ENCODE results near the gene MAZ. TPM values are rescaled to one million over a fixed set of nuclear protein-coding genes. Genes with fewer than 3 reads are reported as not detected.
"Not testable (repeated sequence)": the region's sequence is repeated elsewhere in the genome, so short reads cannot be mapped to it uniquely, and the experiment has no call there.

The MAZ gene
- total RNA-seq, 1 experiment from 2014 or later = 469 TPM

GRCh38 chr16:29818082-29818481 lies 11.8 kb downstream of the MAZ start:
- DNase-seq (ENCODE audit: low spot score) = no peak
- in situ Hi-C loops (cut with HindIII; ENCODE audit: low sequenced_read_pairs) = no loop called here

- in situ Hi-C loops (cut with HindIII; ENCODE audit: low sequenced_read_pairs) = no loop called here
- DNase-seq (ENCODE audit: low spot score) = no peak
Observed at GRCh38 chr16:29819506-29819905, 13.2 kb downstream of the MAZ start.

- DNase-seq (ENCODE audit: low spot score) = no peak
- in situ Hi-C loops (cut with HindIII; ENCODE audit: low sequenced_read_pairs) = no loop called here
Observed at GRCh38 chr16:29820271-29820701, 14.0 kb downstream of the MAZ start, which contains the start of gene MVP. TSS of gene MVP (plus strand) at chr16:29820462. CDS start at chr16:29830550, 10,088 bp downstream.

DNA sequence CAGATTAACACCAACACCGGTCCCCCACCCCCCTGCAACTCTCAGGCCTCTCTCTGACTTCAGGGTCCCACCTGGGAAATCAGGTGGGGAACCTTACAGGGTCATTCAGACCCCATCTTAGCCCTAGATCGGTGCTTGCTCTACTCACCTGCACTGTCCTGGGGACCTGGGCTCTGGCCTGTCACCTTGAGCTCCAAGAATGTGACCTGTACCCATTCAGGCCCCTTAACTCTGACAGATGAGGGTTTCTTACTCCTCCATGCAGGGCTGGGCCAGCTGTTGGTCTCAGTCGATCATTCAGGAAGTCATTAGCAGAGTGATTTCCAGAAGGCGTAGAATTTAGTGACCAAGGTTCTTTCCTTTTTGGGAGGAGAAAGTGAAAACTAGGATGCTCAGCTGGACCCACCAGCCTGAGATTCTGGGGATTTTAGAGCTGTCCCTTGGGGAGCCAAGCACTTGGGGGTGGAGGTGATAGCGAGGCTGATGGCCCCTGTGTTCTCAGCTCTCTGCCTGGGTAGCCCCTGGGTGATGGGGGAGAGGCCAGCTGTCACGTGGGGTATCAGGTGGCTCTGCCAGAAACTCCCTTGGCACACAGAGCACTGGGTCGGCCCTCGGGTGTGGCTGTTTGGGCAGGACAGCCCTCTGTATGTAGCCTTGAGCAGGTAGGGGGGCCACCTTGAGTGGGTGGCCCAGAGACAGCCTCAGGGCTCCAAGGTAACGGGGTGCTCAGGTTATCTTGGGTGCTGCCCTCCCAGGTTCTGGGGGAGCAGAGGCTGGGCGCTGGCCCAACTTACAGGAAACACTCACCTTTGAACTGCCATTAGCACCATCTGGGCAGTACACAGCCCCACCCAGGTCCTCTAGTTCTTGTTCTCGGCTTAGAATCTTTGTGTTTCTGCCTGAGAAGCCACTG lies 14.7 kb downstream of the MAZ start:
- no peak for DNase-seq (ENCODE audit: low spot score)
- in situ Hi-C loops (cut with HindIII; ENCODE audit: low sequenced_read_pairs) = no loop called here

GRCh38 chr16:29821643-29822115 lies 15.3 kb downstream of the MAZ start:
- DNase-seq (ENCODE audit: low spot score) = no peak
- in situ Hi-C loops (cut with HindIII; ENCODE audit: low sequenced_read_pairs) = no loop called here

DNA sequence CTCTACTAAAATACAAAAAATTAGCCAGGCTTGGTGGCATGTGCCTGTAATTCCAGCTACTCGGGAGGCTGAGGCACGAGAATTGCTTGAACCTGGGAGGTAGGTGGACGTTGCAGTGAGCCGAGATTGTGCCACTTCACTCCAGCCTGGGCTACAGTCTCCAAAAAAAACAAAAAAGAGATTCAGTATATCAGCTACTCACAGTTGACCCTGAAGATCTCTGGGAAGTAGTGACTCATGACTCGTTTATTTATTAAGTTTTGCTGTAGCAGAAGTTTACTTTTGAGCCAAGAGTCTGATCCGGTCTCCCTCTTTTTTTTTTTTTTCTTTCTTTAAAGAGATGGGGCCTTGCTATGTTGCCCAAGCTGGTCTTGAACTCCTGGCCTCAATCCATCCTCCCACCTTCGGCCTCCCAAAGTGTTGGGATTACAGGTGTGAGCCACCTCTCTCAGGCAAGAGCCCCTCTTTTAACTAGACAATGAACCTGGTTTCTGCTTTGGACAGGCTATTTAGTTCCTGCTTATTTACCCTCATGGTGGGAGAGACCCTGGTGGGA lies 18.3 kb downstream of the MAZ start:
- no peak for DNase-seq (ENCODE audit: low spot score)
- in situ Hi-C loops (cut with HindIII; ENCODE audit: low sequenced_read_pairs) = no loop called here

GRCh38 chr16:29825145-29826044 lies 19.1 kb downstream of the MAZ start:
- DNase-seq (ENCODE audit: low spot score) = peak; percentile 99
- in situ Hi-C loops (cut with HindIII; ENCODE audit: low sequenced_read_pairs) = no loop called here

DNA sequence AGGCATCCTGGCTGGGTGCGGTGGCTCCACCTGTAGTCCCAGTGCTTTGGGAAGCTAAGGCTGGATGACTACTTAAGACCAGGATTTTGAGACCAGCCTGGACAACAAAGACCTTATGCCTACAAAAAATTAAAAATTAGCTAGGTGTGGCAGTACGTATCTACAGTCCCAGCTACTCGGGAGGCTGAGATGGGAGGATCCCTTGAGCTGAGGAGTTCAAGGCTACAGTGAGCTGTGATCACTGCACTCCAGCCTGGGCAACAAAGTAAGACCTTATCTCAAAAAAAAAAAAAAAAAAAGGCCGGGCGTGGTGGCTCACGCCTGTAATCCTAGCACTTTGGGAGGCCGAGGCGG lies 20.0 kb downstream of the MAZ start:
- no peak for DNase-seq (ENCODE audit: low spot score)
- in situ Hi-C loops (cut with HindIII; ENCODE audit: low sequenced_read_pairs) = no loop called here

- in situ Hi-C loops (cut with HindIII; ENCODE audit: low sequenced_read_pairs) = no loop called here
- no peak for DNase-seq (ENCODE audit: low spot score)
Observed at GRCh38 chr16:29830774-29831173, 24.4 kb downstream of the MAZ start.

DNA sequence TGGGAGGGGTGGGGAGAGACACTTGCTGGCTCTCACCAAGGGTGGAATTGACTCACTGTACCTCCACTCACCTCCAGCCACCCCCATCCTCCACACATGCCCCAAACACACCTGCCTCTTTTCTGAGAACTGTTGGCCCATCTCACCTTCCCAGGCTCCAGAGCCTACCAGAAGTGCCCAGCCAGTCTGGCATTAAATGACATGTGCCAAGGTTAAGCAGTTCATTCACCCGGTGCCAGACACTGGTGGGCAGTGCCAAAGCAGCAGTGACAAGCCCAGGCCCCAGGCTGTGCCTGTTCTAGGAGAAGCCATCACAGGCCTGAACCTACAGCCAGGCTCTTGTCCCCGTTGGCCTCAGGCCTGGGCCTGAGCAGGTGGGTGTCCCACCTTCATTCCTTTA lies 25.2 kb downstream of the MAZ start:
- in situ Hi-C loops (cut with HindIII; ENCODE audit: low sequenced_read_pairs) = no loop called here
- peak; percentile 85 for DNase-seq (ENCODE audit: low spot score)

DNA sequence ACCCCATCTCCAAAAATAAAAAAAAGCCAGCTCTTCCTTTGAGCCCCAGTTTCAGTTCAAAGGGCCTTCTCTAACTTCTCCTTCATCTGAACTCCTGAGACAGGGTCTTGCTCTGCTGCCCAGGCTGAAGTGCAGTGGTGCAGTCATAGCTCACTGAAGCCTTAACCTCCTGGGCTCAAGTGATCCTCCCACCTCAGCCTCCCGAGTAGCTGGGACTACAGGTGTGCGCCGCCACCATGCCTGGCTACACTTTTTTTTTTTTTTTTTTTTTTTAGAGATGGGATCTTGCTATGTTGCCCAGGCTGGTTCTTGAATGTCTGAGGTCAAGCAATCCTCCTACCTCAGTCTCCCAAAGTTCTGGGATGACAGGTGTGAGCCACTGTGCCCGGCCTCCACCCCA lies 26.9 kb downstream of the MAZ start:
- in situ Hi-C loops (cut with HindIII; ENCODE audit: low sequenced_read_pairs) = not testable (repeated sequence)

GRCh38 chr16:29834079-29834478 lies 27.8 kb downstream of the MAZ start:
- no peak for DNase-seq (ENCODE audit: low spot score)
- in situ Hi-C loops (cut with HindIII; ENCODE audit: low sequenced_read_pairs) = no loop called here

More for the DNA sequence above, 26.9 kb downstream of the MAZ start:
- DNase-seq (ENCODE audit: low spot score) = not testable (repeated sequence)

DNA sequence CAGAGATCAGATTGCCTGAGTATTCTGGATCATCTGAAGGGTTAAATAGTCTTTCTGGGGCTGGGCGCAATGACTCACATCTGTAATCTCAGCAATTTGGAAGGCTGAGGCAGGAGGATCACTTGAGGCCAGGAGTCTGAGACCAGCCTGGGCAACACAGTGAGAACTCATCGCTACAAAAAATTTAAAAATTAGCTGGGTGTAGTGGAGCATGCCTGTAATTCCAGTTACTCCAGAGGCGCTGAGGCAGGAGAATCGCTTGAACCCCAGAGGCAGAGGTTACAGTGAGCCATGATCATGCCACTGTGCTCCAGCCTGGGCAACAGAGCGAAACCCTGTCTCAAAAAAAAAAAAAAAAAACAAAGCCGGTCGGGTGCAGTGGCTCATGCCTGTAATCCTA lies 29.6 kb downstream of the MAZ start:
- DNase-seq (ENCODE audit: low spot score) = no peak
- in situ Hi-C loops (cut with HindIII; ENCODE audit: low sequenced_read_pairs) = no loop called here

DNA sequence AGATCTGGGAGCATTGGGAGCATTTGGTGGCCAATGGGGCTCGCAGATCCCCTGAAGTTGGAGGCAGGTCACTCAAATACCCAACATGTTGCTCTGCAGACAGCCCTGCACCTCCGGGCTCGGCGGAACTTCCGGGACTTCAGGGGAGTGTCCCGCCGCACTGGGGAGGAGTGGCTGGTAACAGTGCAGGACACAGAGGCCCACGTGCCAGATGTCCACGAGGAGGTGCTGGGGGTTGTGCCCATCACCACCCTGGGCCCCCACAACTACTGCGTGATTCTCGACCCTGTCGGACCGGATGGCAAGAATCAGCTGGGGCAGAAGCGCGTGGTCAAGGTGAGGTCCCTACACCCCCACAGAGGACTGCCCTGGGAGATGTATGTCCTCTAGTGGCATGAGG lies 30.3 kb downstream of the MAZ start:
- DNase-seq (ENCODE audit: low spot score) = no peak
- in situ Hi-C loops (cut with HindIII; ENCODE audit: low sequenced_read_pairs) = no loop called here

GRCh38 chr16:29837841-29838240 lies 31.5 kb downstream of the MAZ start:
- no peak for DNase-seq (ENCODE audit: low spot score)
- in situ Hi-C loops (cut with HindIII; ENCODE audit: low sequenced_read_pairs) = no loop called here

- in situ Hi-C loops (cut with HindIII; ENCODE audit: low sequenced_read_pairs) = no loop called here
- DNase-seq (ENCODE audit: low spot score) = peak; percentile 56
Observed at GRCh38 chr16:29839822-29840221, 33.5 kb downstream of the MAZ start.

GRCh38 chr16:29840240-29840639 lies 33.9 kb downstream of the MAZ start:
- DNase-seq (ENCODE audit: low spot score) = peak; percentile 54
- in situ Hi-C loops (cut with HindIII; ENCODE audit: low sequenced_read_pairs) = no loop called here

GRCh38 chr16:29841631-29842030 lies 35.3 kb downstream of the MAZ start:
- DNase-seq (ENCODE audit: low spot score) = no peak
- in situ Hi-C loops (cut with HindIII; ENCODE audit: low sequenced_read_pairs) = no loop called here

- in situ Hi-C loops (cut with HindIII; ENCODE audit: low sequenced_read_pairs) = no loop called here
- no peak for DNase-seq (ENCODE audit: low spot score)
Observed at GRCh38 chr16:29842732-29843346, 36.5 kb downstream of the MAZ start.

Measured in G401 (cell line).